GM18868 (cell line): Measurements from ENCODE around the gene GRPEL2.

ENCODE experiments used
- ATAC-seq: cut with Tn5 transposase; IDR thresholded peaks from one replicate; pipeline ENCODE4 v1.9.1; 2021; ENCODE audit warnings: mild to moderate bottlenecking, moderate library complexity; ENCODE audit not compliant: unreplicated experiment

The GRPEL2 gene

GRCh38 chr5:149317281-149318048 lies 27.8 kb upstream of the GRPEL2 start:
- peak; percentile 80 for ATAC-seq

- no peak for ATAC-seq
These were observed 26.1 kb upstream of the GRPEL2 start for GRCh38 chr5:149319174-149319573.

GRCh38 chr5:149320791-149321330 lies 24.4 kb upstream of the GRPEL2 start:
- ATAC-seq = no peak

- ATAC-seq = no peak
These were observed 22.8 kb upstream of the GRPEL2 start for GRCh38 chr5:149322518-149322917.

GRCh38 chr5:149323210-149323609 lies 22.1 kb upstream of the GRPEL2 start:
- no peak for ATAC-seq

- ATAC-seq = no peak
These were observed 21.6 kb upstream of the GRPEL2 start for GRCh38 chr5:149323621-149324205.

- no peak for ATAC-seq
These were observed 20.7 kb upstream of the GRPEL2 start for GRCh38 chr5:149324641-149325040.

GRCh38 chr5:149325166-149325735 lies 20.0 kb upstream of the GRPEL2 start:
- ATAC-seq = no peak

- no peak for ATAC-seq
These were observed 19.4 kb upstream of the GRPEL2 start for GRCh38 chr5:149325894-149326293.

GRCh38 chr5:149326611-149327010 lies 18.7 kb upstream of the GRPEL2 start:
- ATAC-seq = no peak

GRCh38 chr5:149328177-149328576 lies 17.1 kb upstream of the GRPEL2 start:
- ATAC-seq = no peak

GRCh38 chr5:149333711-149334443 lies 11.4 kb upstream of the GRPEL2 start:
- ATAC-seq = no peak

- ATAC-seq = no peak
These were observed 7.6 kb upstream of the GRPEL2 start for GRCh38 chr5:149337736-149338135.

GRCh38 chr5:149338364-149338763 lies 6.9 kb upstream of the GRPEL2 start:
- no peak for ATAC-seq

- ATAC-seq = no peak
These were observed 4.4 kb upstream of the GRPEL2 start for GRCh38 chr5:149340920-149341319.

- no peak for ATAC-seq
These were observed 3.4 kb upstream of the GRPEL2 start for GRCh38 chr5:149341876-149342275.

GRCh38 chr5:149344151-149344550 lies 1.1 kb upstream of the GRPEL2 start:
- no peak for ATAC-seq

GRCh38 chr5:149345892-149346222 lies 558 bp downstream of the GRPEL2 start:
- peak; percentile 1 for ATAC-seq

GRCh38 chr5:149348518-149348917 lies 3.2 kb downstream of the GRPEL2 start:
- no peak for ATAC-seq

- ATAC-seq = no peak
These were observed 4.1 kb downstream of the GRPEL2 start for GRCh38 chr5:149349382-149349781.

- ATAC-seq = no peak
These were observed 6.9 kb downstream of the GRPEL2 start for GRCh38 chr5:149352169-149352568.
